GM10847 (cell line): Measurements from ENCODE around the gene CFLAR.

ENCODE experiments used
- POLR2A ChIP-seq: IDR thresholded peaks from 2 replicates; pipeline ENCODE4 v1.6.1; 2011; ENCODE audit not compliant: insufficient read length; ENCODE audit errors: extremely low read depth

The CFLAR gene

DNA sequence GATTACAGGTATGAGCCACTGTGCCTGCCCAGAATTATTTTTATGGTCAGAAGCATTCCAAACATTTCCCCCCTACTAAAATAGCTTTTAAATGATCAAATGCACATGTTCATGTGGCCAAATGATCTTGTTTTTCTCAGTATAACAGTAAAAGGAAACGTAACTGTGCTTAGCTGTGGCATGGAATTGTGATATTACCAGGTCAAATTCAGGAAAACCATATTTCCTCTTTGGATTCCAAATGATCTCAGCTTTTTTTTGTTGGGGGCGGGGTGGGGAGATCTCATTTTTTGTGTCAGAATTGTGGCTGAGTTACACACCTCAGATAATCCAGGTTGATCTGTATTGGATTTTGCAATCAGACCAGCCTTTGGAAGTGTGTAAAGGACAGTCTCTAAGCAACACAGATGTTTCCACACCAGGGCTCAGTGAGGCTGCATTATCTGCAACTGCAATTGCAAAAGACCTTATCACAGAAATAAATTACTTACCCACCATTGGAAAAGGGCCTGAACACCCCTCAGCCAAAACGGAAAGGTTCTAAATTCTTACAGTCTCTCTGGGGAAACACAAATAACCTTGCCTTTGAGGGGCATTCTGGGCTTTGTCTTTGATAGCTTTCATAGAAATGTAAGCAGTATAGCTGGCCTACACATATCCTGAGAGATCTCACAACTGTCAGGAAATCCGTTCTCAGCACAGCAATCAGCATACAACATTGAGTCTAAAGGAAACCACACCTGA, 75.3 kb downstream of the CFLAR start:
- TF ChIP-seq POLR2A = no peak

GRCh38 chr2:201194097-201194496, 78.1 kb downstream of the CFLAR start:
- no peak for TF ChIP-seq POLR2A

GRCh38 chr2:201195331-201195730, 79.4 kb downstream of the CFLAR start:
- no peak for TF ChIP-seq POLR2A

- no peak for TF ChIP-seq POLR2A
Observed at GRCh38 chr2:201196003-201196402, 80.0 kb downstream of the CFLAR start.

DNA sequence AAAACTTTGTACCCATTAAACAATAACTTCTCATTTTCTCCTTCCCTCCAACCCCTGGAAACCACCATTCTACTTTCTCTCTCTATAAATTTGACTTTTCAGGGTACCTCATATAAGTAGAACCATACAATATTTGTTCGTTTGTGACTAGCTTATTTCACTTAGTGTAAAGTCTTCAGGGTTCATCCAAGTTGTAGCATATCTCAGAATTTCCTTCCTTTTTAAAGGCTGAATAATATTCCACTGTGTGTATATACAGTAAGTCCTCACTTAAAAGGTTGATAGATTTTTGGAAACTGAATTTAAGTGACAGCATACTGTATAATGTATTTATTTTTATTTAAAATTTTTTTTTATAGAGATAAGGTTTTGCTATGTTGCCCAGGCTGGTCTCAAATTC, 80.8 kb downstream of the CFLAR start:
- TF ChIP-seq POLR2A = no peak

GRCh38 chr2:201197781-201198180, 81.8 kb downstream of the CFLAR start:
- TF ChIP-seq POLR2A = no peak

DNA sequence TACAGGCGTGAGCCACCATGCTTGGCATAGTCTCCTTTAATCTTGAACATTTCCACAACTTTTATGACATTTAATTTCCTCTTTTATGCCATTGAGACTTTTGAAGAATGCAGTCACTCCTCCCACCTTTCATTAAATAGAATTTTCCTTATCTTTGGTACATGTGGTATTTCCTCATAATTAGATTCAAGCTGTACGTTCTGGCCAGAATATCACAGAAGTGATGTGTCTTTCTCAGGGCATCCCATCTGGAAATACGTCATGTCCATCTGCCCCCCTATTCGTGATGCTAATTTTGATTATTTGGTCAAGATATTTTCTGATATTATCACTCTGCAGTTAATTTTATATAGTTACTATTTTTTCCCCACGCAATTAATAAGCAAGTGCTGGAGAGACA, 83.9 kb downstream of the CFLAR start:
- no peak for TF ChIP-seq POLR2A

GRCh38 chr2:201200345-201200744, 84.4 kb downstream of the CFLAR start:
- TF ChIP-seq POLR2A = no peak

GRCh38 chr2:201201371-201201770, 85.4 kb downstream of the CFLAR start:
- TF ChIP-seq POLR2A = no peak

GRCh38 chr2:201203916-201204654, 88.1 kb downstream of the CFLAR start:
- no peak for TF ChIP-seq POLR2A

GRCh38 chr2:201204655-201205514, 88.9 kb downstream of the CFLAR start:
- no peak for TF ChIP-seq POLR2A

DNA sequence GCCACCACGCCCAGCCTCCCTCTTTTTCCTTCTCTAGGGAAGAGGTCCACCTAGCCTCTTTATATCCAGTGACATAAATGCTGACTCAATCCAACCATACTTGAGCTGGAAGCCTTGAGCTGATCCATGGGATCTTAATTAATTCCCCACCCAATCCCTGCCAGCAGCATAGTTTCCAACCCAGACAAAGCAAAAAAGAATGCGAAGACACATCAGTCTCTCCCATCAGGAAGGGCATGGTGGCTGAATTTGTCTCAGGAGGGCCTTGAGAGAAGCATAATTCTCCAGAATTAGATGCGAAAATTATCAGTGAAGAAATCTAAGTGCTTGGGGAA, 89.5 kb downstream of the CFLAR start:
- TF ChIP-seq POLR2A = no peak

GRCh38 chr2:201208563-201209252, 92.7 kb downstream of the CFLAR start:
- no peak for TF ChIP-seq POLR2A

- TF ChIP-seq POLR2A = no peak
Observed at GRCh38 chr2:201215963-201216362, 100.0 kb downstream of the CFLAR start.

DNA sequence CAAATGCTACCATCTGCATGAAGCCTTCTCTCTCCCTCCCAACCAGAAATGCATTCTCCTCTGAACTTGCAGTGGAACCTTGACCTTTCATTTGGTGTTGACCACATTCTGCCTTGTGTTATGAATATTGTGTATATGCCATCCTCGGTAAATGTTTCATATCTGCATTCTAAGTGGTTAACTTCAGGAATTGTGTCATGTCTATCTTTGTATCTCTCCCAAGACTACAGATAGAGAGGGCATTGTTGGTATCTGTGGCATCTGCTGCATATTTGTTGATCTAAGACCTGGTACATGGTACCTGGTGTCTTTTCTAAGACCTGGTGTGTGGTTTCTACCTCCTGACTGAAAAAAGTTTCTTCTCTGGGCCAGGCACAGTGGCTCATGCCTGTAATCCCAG, 101.0 kb downstream of the CFLAR start:
- no peak for TF ChIP-seq POLR2A

GRCh38 chr2:201218780-201219179, 102.8 kb downstream of the CFLAR start:
- TF ChIP-seq POLR2A = no peak
